GM12874 (cell line): Measurements from ENCODE around the gene CAAP1.

Experiments used
- TF ChIP-seq, protein P1 (sequence below): IDR thresholded peaks from 2 replicates; pipeline ENCODE4 v1.5.1; 2011; ENCODE audit warnings: low read depth, mild to moderate bottlenecking, control low read depth, low read length, moderate library complexity; ENCODE audit not compliant: insufficient read depth

Gene CAAP1

GRCh38 chr9:26800322-26800721 is 92.3 kb downstream of the CAAP1 start:
- TF ChIP-seq, protein P1, sequence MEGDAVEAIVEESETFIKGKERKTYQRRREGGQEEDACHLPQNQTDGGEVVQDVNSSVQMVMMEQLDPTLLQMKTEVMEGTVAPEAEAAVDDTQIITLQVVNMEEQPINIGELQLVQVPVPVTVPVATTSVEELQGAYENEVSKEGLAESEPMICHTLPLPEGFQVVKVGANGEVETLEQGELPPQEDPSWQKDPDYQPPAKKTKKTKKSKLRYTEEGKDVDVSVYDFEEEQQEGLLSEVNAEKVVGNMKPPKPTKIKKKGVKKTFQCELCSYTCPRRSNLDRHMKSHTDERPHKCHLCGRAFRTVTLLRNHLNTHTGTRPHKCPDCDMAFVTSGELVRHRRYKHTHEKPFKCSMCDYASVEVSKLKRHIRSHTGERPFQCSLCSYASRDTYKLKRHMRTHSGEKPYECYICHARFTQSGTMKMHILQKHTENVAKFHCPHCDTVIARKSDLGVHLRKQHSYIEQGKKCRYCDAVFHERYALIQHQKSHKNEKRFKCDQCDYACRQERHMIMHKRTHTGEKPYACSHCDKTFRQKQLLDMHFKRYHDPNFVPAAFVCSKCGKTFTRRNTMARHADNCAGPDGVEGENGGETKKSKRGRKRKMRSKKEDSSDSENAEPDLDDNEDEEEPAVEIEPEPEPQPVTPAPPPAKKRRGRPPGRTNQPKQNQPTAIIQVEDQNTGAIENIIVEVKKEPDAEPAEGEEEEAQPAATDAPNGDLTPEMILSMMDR: no peak

- TF ChIP-seq, protein P1: no peak
These were observed 101.3 kb downstream of the CAAP1 start for GRCh38 chr9:26791274-26791673.
